Tibial nerve (tissue), 4 donors: ENCODE results near the gene MIA2.

Experiments
- CTCF ChIP-seq, 5 experiments: fragments of 200-600 bp in 3 of 5; fragments of 450-650 bp in 2 of 5; sonication (generic) in 3 of 5; IDR thresholded peaks; one replicate each; pipeline ENCODE4 v1.5.1; 2016 to 2019; ENCODE audit warnings: antibody characterized with exemption in 5 of 5, mild to moderate bottlenecking in 3 of 5, moderate library complexity in 2 of 5
- EP300 ChIP-seq, 2 donors: sonication (generic); formaldehyde crosslinking; IDR thresholded peaks; one replicate each; pipeline ENCODE4 v1.6.1; 2017; ENCODE audit warnings: antibody characterized with exemption in 2 of 2, mild to moderate bottlenecking in 1 of 2
- POLR2A ChIP-seq, 2 donors: fragments of 450-650 bp; IDR thresholded peaks; one replicate each; pipeline ENCODE4 v1.6.1; 2017; ENCODE audit warnings: antibody characterized with exemption in 2 of 2, mild to moderate bottlenecking in 2 of 2, moderate library complexity in 2 of 2

GRCh38 chr14:39433452-39433813 is 199.7 kb downstream of the MIA2 start:
- TF ChIP-seq CTCF (IDR thresholded peaks at IDR 0.05) = no peak
- TF ChIP-seq EP300 (IDR thresholded peaks at IDR 0.05) = no peak
- no peak for TF ChIP-seq POLR2A (IDR thresholded peaks at IDR 0.05)
